ENCODE results near the gene NSUN2. TPM values are rescaled to one million over a fixed set of nuclear protein-coding genes. Genes with fewer than 3 reads are reported as not detected.

NSUN2 gene
- total RNA-seq, 2 donors from 2014 or later = 21.2 to 21.4 TPM

- peak; percentile 48 for DNase-seq (ENCODE audit: low spot score)
- no peak overlapping the region for H3K27ac ChIP-seq
Observed at GRCh38 chr5:6607559-6607936, 25.3 kb downstream of the NSUN2 start.

GRCh38 chr5:6606884-6607558, 25.8 kb downstream of the NSUN2 start:
- DNase-seq (ENCODE audit: low spot score) = peak; percentile 26
- H3K4me3 ChIP-seq = no peak overlapping the region
- H3K36me3 ChIP-seq = peaks cover 100% of the 10 kb centered on the region
- TF ChIP-seq CTCF (IDR thresholded peaks at IDR 0.05) = no peak
- H3K9me3 ChIP-seq = no peaks in the 10 kb centered on the region
- no peaks in the 10 kb centered on the region for H3K27me3 ChIP-seq
- no peaks in the 10 kb centered on the region for H3K4me1 ChIP-seq
- H3K27ac ChIP-seq = no peak overlapping the region

More at GRCh38 chr5:6607559-6607936, 25.3 kb downstream of the NSUN2 start:
- H3K4me1 ChIP-seq = no peaks in the 10 kb centered on the region
- no peaks in the 10 kb centered on the region for H3K27me3 ChIP-seq
- no peaks in the 10 kb centered on the region for H3K9me3 ChIP-seq
- peaks cover 100% of the 10 kb centered on the region for H3K36me3 ChIP-seq
- no peak for TF ChIP-seq CTCF (IDR thresholded peaks at IDR 0.05)
- no peak overlapping the region for H3K4me3 ChIP-seq

- H3K27me3 ChIP-seq = no peaks in the 10 kb centered on the region
- H3K27ac ChIP-seq = no peak overlapping the region
- DNase-seq (ENCODE audit: low spot score) = no peak
- H3K4me3 ChIP-seq = no peak overlapping the region
- H3K4me1 ChIP-seq = no peaks in the 10 kb centered on the region
- no peak for TF ChIP-seq CTCF (IDR thresholded peaks at IDR 0.05)
- H3K9me3 ChIP-seq = no peaks in the 10 kb centered on the region
- H3K36me3 ChIP-seq = peaks cover 100% of the 10 kb centered on the region
Observed at GRCh38 chr5:6604946-6605345, 27.9 kb downstream of the NSUN2 start.

GRCh38 chr5:6604341-6604740, 28.5 kb downstream of the NSUN2 start:
- H3K27me3 ChIP-seq = no peaks in the 10 kb centered on the region
- peak; percentile 26 for DNase-seq (ENCODE audit: low spot score)
- H3K9me3 ChIP-seq = no peaks in the 10 kb centered on the region
- peaks cover 100% of the 10 kb centered on the region for H3K36me3 ChIP-seq
- no peaks in the 10 kb centered on the region for H3K4me1 ChIP-seq
- no peak for TF ChIP-seq CTCF (IDR thresholded peaks at IDR 0.05)
- no peak overlapping the region for H3K4me3 ChIP-seq
- H3K27ac ChIP-seq = no peak overlapping the region

- peak; percentile 42 for DNase-seq (ENCODE audit: low spot score)
- Histone ChIP-seq H3K27ac (no peak overlapping the region), H3K36me3 (peaks cover 95% of the 10 kb centered on the region)
Observed at GRCh38 chr5:6603643-6604042, 29.2 kb downstream of the NSUN2 start.

More at GRCh38 chr5:6603643-6604042, 29.2 kb downstream of the NSUN2 start:
- Histone ChIP-seq H3K27me3 (no peaks in the 10 kb centered on the region), H3K4me3 (no peak overlapping the region), H3K4me1 (no peaks in the 10 kb centered on the region), H3K9me3 (no peaks in the 10 kb centered on the region)
- TF ChIP-seq CTCF (IDR thresholded peaks at IDR 0.05) = no peak
